UCSD-AML1 (cell line): ENCODE data around the gene NET1.

ENCODE experiments used
- DNase-seq: peaks from one replicate; lab custom pipeline; 2025; ENCODE audit not compliant: unreplicated experiment; lab: John Stamatoyannopoulos, UW

NET1 gene

GRCh38 chr10:5480162-5480941, 68.0 kb downstream of the NET1 start:
- no peak for DNase-seq

GRCh38 chr10:5481121-5481520, 68.8 kb downstream of the NET1 start:
- no peak for DNase-seq

GRCh38 chr10:5482016-5482415, 69.7 kb downstream of the NET1 start:
- DNase-seq = no peak

GRCh38 chr10:5484205-5484604, 71.8 kb downstream of the NET1 start:
- no peak for DNase-seq

GRCh38 chr10:5485290-5485689, 72.9 kb downstream of the NET1 start:
- DNase-seq = no peak

GRCh38 chr10:5485948-5486852, 73.8 kb downstream of the NET1 start:
- DNase-seq = no peak

- no peak for DNase-seq
Observed at GRCh38 chr10:5486853-5487235, 74.5 kb downstream of the NET1 start.

GRCh38 chr10:5488272-5489161, 76.2 kb downstream of the NET1 start:
- no peak for DNase-seq

GRCh38 chr10:5490032-5490431, 77.7 kb downstream of the NET1 start:
- DNase-seq = no peak

- DNase-seq = no peak
Observed at GRCh38 chr10:5490698-5491464, 78.5 kb downstream of the NET1 start.

GRCh38 chr10:5491477-5491876, 79.1 kb downstream of the NET1 start:
- DNase-seq = no peak

GRCh38 chr10:5492322-5492855, 80.0 kb downstream of the NET1 start:
- DNase-seq = no peak

GRCh38 chr10:5492929-5493576, 80.7 kb downstream of the NET1 start:
- no peak for DNase-seq

GRCh38 chr10:5493691-5494090, 81.3 kb downstream of the NET1 start:
- no peak for DNase-seq

- DNase-seq = no peak
Observed at GRCh38 chr10:5494611-5495010, 82.3 kb downstream of the NET1 start.

- DNase-seq = no peak
Observed at GRCh38 chr10:5496261-5497250, 84.2 kb downstream of the NET1 start.

GRCh38 chr10:5497289-5497688, 84.9 kb downstream of the NET1 start:
- no peak for DNase-seq

- DNase-seq = no peak
Observed at GRCh38 chr10:5497948-5498730, 85.8 kb downstream of the NET1 start.
